GM12874 (cell line): ENCODE results near the gene ESYT1.

ENCODE experiments used
- CTCF ChIP-seq: IDR thresholded peaks from 2 replicates; pipeline ENCODE4 v1.5.1; 2011; ENCODE audit warnings: low read depth, mild to moderate bottlenecking, control low read depth, low read length, moderate library complexity; ENCODE audit not compliant: insufficient read depth

The ESYT1 gene

DNA sequence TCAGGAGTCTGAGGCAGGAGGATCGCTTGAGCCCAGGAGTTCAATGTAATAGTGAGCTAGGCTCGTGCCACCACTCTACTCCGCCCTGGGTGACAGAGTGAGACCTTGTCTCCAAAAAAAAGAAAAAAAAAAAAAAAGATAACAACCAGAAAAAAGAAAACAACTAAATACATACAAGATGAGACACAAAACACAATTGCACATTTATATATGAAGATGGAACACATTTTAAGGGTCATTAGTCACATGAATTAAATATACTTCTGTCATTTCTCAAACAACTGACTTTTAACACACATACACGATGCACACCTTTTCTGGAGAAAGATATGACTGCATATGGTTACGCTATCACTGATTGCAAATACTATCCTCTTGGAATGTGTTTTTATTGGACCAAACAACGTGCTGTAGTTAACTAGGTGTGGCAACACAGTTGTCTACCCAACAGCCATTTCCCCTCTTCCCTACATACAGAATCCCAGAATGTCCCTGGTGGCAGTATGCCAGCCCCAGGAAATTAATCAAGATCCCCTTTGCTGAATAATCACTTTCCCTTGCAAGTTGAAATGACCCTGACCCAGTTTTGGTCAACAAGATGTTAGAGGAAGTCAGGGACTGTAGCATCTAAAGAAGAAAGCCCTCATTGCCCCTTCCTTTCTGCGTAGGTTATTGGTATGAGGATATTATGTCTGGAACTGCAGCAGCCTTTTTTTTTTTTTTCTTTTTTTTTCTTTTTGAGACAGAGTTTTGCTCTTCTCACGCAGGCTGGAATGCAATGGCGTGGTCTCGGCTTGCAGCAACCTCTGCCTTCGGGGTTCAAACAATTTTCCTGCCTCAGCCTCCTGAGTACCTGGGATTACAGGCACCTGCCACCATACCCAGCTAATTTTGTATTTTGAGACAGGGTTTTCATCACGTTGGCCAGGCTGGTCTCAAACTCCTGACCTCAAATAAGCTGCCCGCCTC lies 18.7 kb downstream of the ESYT1 start:
- TF ChIP-seq CTCF = no peak

DNA sequence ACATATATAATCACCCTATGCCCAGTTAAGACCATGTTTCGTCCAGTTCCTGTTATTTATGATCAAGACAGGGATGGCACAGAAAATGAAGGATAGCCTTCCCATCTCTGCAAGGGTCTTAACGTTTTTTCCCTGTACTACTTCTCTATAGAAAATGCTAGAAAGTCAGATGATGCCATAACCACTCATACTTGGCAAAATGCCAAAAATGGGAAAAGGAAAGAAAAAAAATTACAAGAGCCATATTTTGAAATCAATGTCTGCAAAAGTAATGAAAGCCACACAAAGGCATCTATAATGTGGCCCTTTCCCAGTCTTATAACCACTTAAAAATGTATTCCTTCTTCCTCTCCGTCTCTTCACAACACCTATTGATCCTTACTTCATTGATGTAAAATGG lies 22.5 kb downstream of the ESYT1 start:
- TF ChIP-seq CTCF = no peak

DNA sequence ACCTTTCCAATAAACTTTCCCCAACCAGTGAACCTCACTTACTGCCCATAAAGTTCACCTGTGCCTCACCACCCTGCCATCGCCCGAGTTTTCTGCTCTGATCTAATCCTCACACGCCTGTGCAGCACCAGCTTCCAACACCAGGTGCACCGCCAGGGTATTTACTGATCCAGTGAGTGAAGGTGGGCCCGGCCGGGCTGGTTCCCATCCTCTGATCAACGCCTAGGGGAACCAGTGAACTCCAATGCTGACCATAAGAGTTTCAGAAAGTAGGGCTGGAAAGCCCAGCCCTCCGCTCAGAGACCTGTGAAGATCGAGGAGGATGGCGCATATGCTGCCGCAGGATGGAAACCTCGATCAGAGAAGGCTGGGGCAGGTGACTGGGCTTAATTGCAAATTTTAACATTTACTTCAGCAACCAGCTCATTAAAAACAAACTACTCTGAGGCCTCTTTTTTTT lies 23.6 kb downstream of the ESYT1 start:
- TF ChIP-seq CTCF = peak; percentile 52

DNA sequence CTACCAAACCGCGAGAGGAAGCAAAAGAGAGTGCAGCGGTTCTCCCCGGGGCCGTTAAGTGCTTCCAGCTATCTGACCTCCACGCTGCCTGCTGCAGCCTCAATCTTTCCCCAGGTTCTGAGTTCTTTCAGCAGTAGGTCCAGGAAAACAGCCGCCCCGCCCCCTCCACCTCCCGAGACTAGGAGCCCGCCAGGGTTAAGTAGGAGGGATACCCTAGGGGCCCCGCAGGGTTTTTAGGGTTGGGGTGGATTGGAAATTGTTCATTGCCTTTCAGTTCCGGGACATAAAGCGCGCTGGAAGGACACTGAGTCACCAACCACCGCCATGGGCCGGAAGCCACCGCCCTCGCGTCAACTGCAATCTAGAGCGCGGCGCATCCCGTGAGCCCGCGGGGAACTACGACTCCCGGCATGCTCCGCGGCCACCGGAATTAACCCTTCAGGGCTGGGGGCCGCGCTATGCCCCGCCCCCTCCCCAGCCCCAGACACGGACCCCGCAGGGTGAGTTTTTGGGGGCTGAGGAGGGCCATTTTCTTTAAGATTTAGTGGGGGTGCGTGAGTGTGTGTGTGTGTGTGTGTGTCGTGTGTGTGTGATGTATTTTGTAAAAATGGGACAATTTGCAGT lies 24.2 kb downstream of the ESYT1 start, which contains the start of gene MYL6B:
Gene MYL6B, plus strand, starts transcription at position 456 of the 624 bp plus-strand sequence. CDS start 1,332 bp downstream, outside the sequence.
- TF ChIP-seq CTCF = no peak

DNA sequence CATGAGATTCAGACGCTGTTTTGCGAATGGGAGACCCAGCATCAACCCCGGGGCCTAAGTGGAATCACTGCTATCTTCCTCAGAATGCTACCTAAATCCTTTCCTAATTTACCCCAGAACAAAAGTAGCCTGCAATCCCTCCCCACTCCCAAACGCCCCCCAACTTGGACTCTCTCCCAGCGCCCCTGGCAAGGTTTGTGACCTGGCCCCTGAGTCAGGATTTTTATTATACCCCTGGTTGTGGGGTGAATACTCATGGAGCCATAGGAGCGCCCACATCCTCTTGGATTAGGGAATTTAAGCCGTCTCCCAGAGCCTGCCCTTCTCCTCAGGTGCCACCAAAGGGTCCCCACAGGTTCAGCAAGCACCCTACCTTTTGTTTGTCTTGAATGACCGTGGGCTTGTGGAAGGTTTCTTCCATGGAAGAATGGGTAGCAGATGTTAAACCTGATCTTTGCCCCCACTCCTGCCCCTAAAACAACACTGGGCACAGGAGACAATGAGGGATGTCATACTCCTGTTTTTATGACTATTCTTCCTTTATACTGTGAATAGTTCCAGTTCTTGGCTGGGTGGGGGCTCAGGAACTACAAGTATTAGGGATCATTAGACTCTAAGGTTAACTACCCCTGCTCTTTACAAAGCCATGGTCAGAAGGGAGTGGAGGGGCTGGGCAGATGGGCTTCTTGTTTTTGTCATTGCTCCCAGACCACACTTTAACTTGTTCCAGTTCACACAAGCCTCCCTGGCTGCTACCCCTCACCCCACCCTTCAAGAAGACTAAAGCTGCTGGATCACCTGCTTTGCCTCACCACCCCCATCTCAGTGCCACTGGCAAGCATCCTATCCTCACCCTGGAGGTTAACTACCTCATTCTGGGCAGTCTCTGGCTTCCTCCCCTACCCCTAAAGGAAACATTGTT lies 24.9 kb downstream of the ESYT1 start:
- no peak for TF ChIP-seq CTCF

- no peak for TF ChIP-seq CTCF
Observed at GRCh38 chr12:56153678-56154065, 25.6 kb downstream of the ESYT1 start.

DNA sequence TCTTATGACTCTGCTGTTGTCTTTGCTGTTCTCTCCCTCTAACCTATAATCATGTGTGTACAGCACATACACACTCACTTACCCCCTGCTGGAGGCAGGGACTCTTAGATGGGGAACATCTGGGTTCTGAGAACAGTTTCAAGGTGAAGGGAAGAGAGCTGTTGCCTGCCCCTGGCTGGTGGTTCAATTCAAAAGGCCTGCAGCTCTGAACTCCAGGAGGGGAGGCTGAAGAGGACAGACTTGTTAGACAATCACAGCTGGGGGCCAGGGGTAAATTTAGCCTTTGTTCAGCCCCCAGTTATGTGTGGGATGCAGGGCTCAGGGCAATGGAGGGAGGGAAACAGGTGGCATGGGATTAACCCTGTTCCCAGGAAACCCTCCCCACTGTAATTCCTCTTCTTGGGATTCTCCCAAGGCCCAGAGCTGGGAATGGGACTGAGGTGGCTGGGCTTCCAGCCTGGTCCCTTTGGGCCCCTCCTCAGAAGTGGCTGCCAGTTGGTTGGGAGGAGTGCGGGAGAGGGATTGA lies 26.2 kb downstream of the ESYT1 start:
- no peak for TF ChIP-seq CTCF
